Measurements from ENCODE around the gene PKN2. TPM values are rescaled to one million over a fixed set of nuclear protein-coding genes. Genes with fewer than 3 reads are reported as not detected.
A peak's percentile ranks its signal among the peaks of the same experiment; 100 is the strongest.

PKN2 gene
- total and polyA plus RNA-seq, 9 of the 15 experiments (the other 6 are each of a cell fraction or from before 2014, with no cell fraction given) = 4.5 to 25.3 (median 19.2) TPM

GRCh38 chr1:88646476-88647248 lies 37.4 kb upstream of the PKN2 start:
- in situ Hi-C loops (cut with MboI) = no loop called here
- ChIA-PET POLR2A (interaction anchor here (0.6 kb wide), 2 partner anchors 9 to 99 kb away, joined by 3 read pairs; no protein-coding TSS in a partner anchor), CTCF (ENCODE audit: low intra/inter-chr PET ratio) (no interaction called here)
- TF ChIP-seq ZNF24 (IDR thresholded peaks at IDR 0.05) (peak; percentile 54; the same call in 1 of the 2 replicates), NFE2L1 (tag; IDR thresholded peaks at IDR 0.05; ENCODE audit: borderline replicate concordance, low read depth) (no peak)
- Histone ChIP-seq H4K20me1 (replicated peaks; ENCODE audit: control insufficient read depth, insufficient read depth, low read length) (no peaks in the 10 kb centered on the region), H2AFZ (ENCODE audit: low read depth, low read length) (no peak overlapping the region), H3K4me2 (ENCODE audit: insufficient read depth, low read length) (no peak overlapping the region), H3K27ac (ENCODE audit: extremely low read depth, low read depth, low read length) (no peak overlapping the region), H3K9me1 (ENCODE audit: control insufficient read depth, insufficient read depth, low read length) (no peaks in the 10 kb centered on the region), H3K9me3 (replicated peaks; ENCODE audit: control insufficient read depth, insufficient read depth, low read depth, low read length) (no peaks in the 10 kb centered on the region), H3K36me3 (ENCODE audit: control insufficient read depth, insufficient read depth, low read length) (no peaks in the 10 kb centered on the region), H3K79me2 (ENCODE audit: control insufficient read depth, insufficient read depth, low read length) (no peaks in the 10 kb centered on the region), H3K4me3 (no peak overlapping the region), H3K4me1 (replicated peaks in 1 of 2; ENCODE audit: control insufficient read depth in 2 of 2, insufficient read depth in 2 of 2, low read length in 2 of 2) (no peaks in the 10 kb centered on the region; a peak in 1 of 5 replicates), H3K27me3 (ENCODE audit: control insufficient read depth in 2 of 2, insufficient read depth in 2 of 2, low read length in 2 of 2) (no peaks in the 10 kb centered on the region), H3K9ac (ENCODE audit: insufficient read depth in 1 of 2, low read depth in 2 of 2, low read length in 2 of 2) (no peak overlapping the region)
- no TSS peak for BruUV-seq (replicated peaks)
- DNase-seq (ENCODE audit: extremely low read depth in 1 of 4, low spot score in 3 of 4) (no peak), FAIRE-seq (no peak), ATAC-seq (no peak)
- intact Hi-C loops (cut with micrococcal nuclease) = no loop called here

GRCh38 chr1:88647249-88647645 lies 36.8 kb upstream of the PKN2 start:
- no peaks in the 10 kb centered on the region for H4K20me1 ChIP-seq (replicated peaks; ENCODE audit: control insufficient read depth, insufficient read depth, low read length)
- WGBS (ENCODE audit: insufficient coverage, low coverage, missing lambda C conversion rate) = 0% methylated on average over 3 of the region's 3 CpGs
- ATAC-seq (peak; percentile 43; the same call in 2 of the 3 replicates), DNase-seq (ENCODE audit: extremely low read depth in 1 of 4, low spot score in 3 of 4) (peak in 2 of 4 experiments; percentile 8 to 9), FAIRE-seq (peak; percentile 46)
- H3K4me2 ChIP-seq (ENCODE audit: insufficient read depth, low read length) = no peak overlapping the region
- no peak overlapping the region for H2AFZ ChIP-seq (ENCODE audit: low read depth, low read length)
- H3K9ac ChIP-seq (ENCODE audit: insufficient read depth in 1 of 2, low read depth in 2 of 2, low read length in 2 of 2) = no peak overlapping the region
- no peak overlapping the region for H3K27ac ChIP-seq (ENCODE audit: extremely low read depth, low read depth, low read length)
- H3K36me3 ChIP-seq (ENCODE audit: control insufficient read depth, insufficient read depth, low read length) = no peaks in the 10 kb centered on the region
- ChIA-PET POLR2A (interaction anchor here (0.6 kb wide), 2 partner anchors 8 to 99 kb away, joined by 3 read pairs; no protein-coding TSS in a partner anchor), CTCF (ENCODE audit: low intra/inter-chr PET ratio) (no interaction called here)
- in situ Hi-C loops (cut with MboI) (no loop called here), intact Hi-C loops (cut with micrococcal nuclease) (no loop called here)
- no peaks in the 10 kb centered on the region for H3K9me1 ChIP-seq (ENCODE audit: control insufficient read depth, insufficient read depth, low read length)
- H3K4me3 ChIP-seq = no peak overlapping the region
- H3K4me1 ChIP-seq (replicated peaks in 1 of 2; ENCODE audit: control insufficient read depth in 2 of 2, insufficient read depth in 2 of 2, low read length in 2 of 2) = no peaks in the 10 kb centered on the region; a peak in 1 of 5 replicates
- BruUV-seq (replicated peaks) = no TSS peak
- TF ChIP-seq NR2C1 (IDR thresholded peaks at IDR 0.05) = peak; percentile 61; the same call in 1 of the 2 replicates
- peak; percentile 77 for TF ChIP-seq NR2C1 (tag; IDR thresholded peaks at IDR 0.05)
- TF ChIP-seq NR2C2 (CRISPR knock-in tag; IDR thresholded peaks at IDR 0.05) = no peak
- peak; percentile 69; the same call in 1 of the 2 replicates for TF ChIP-seq NR2C2 (tag; IDR thresholded peaks at IDR 0.05)
- TF ChIP-seq CEBPG (CRISPR knock-in tag; IDR thresholded peaks at IDR 0.05) = no peak
- TF ChIP-seq CEBPG (tag; conservative IDR thresholded peaks at IDR 0.05 in 1 of 2, IDR thresholded peaks at IDR 0.05 in 1 of 2) = 0 out of 4 replicates have a peak, but pooled peaks of 1 of the 2 experiments have one; percentile 16
- no peak for TF ChIP-seq STAT5A (IDR thresholded peaks at IDR 0.05; ENCODE audit: borderline replicate concordance, low read length)
- peak; percentile 70 for TF ChIP-seq CEBPB (tag; IDR thresholded peaks at IDR 0.05)
- TF ChIP-seq RAD51 (IDR thresholded peaks at IDR 0.05; ENCODE audit: borderline replicate concordance, low read depth) = peak; percentile 35
- no peak for TF ChIP-seq MYNN (IDR thresholded peaks at IDR 0.05)
- no peak for TF ChIP-seq MYNN (CRISPR knock-in tag; IDR thresholded peaks at IDR 0.05)
- peak; percentile 65; the same call in 1 of the 2 replicates for TF ChIP-seq SPI1 (IDR thresholded peaks at IDR 0.05; ENCODE audit: borderline replicate concordance, low read depth, low read length)
- peak; percentile 32 for TF ChIP-seq USF2 (CRISPR knock-in tag; IDR thresholded peaks at IDR 0.05)
- no peaks in the 10 kb centered on the region for H3K27me3 ChIP-seq (ENCODE audit: control insufficient read depth in 2 of 2, insufficient read depth in 2 of 2, low read length in 2 of 2)
- no peaks in the 10 kb centered on the region for H3K9me3 ChIP-seq (replicated peaks; ENCODE audit: control insufficient read depth, insufficient read depth, low read depth, low read length)
- H3K79me2 ChIP-seq (ENCODE audit: control insufficient read depth, insufficient read depth, low read length) = no peaks in the 10 kb centered on the region

Data from K562 (cell line).